Neuronal stem cell (in vitro differentiated cells): Measurements from ENCODE around the gene MRPS2.

ENCODE experiments used
- DNase-seq: peaks from one replicate; pipeline ENCODE4 v3.0.0-alpha.2; 2013; ENCODE audit warnings: low spot score
- H2AFZ ChIP-seq: one replicate; pipeline ENCODE4 v1.6.1; 2013; ENCODE audit warnings: mild to moderate bottlenecking, low read length, inconsistent platforms
- H2AK5ac ChIP-seq: 2 replicates; pipeline ENCODE4 v1.6.1; 2013; ENCODE audit warnings: low read depth, mild to moderate bottlenecking, inconsistent platforms, low read length, moderate library complexity, mixed read lengths
- H2BK120ac ChIP-seq: 2 replicates; pipeline ENCODE4 v1.6.1; 2013; ENCODE audit warnings: low read depth, mild to moderate bottlenecking, inconsistent platforms, low read length, moderate library complexity, mixed read lengths
- H2BK12ac ChIP-seq: one replicate; pipeline ENCODE4 v1.6.1; 2013; ENCODE audit warnings: low read length, inconsistent platforms
- H2BK15ac ChIP-seq: 2 replicates; pipeline ENCODE4 v1.6.1; 2013; ENCODE audit warnings: mild to moderate bottlenecking, low read length, inconsistent platforms, mixed read lengths
- H2BK5ac ChIP-seq: one replicate; pipeline ENCODE4 v1.6.1; 2013; ENCODE audit warnings: inconsistent platforms, mild to moderate bottlenecking, low read length, moderate library complexity
- H3K14ac ChIP-seq: one replicate; pipeline ENCODE4 v1.6.1; 2013; ENCODE audit warnings: low read length, inconsistent platforms
- H3K18ac ChIP-seq: 2 replicates; pipeline ENCODE4 v1.6.1; 2013; ENCODE audit warnings: low read length, inconsistent platforms
- H3K23ac ChIP-seq: 2 replicates; pipeline ENCODE4 v1.6.1; 2013; ENCODE audit warnings: low read depth, mild to moderate bottlenecking, mixed read lengths, low read length, inconsistent platforms; ENCODE audit not compliant: poor library complexity
- H3K27ac ChIP-seq: replicated peaks from 3 replicates; pipeline ENCODE4 v1.5.1; 2013; ENCODE audit warnings: low read length, inconsistent platforms
- H3K27me3 ChIP-seq, 3 experiments: 2 replicates each; pipeline ENCODE4 v1.6.1; 2013; ENCODE audit warnings: low read length in 3 of 3, mild to moderate bottlenecking in 2 of 3, inconsistent platforms in 1 of 3, low read depth in 1 of 3, mixed read lengths in 1 of 3, moderate library complexity in 1 of 3; ENCODE audit not compliant: control insufficient read depth in 3 of 3, insufficient read depth in 3 of 3
- H3K36me3 ChIP-seq, 2 donors: replicated peaks in 1 of 2; 2 replicates each; pipeline ENCODE4 v1.6.1; 2013; ENCODE audit warnings: low read length in 2 of 2; ENCODE audit not compliant: control insufficient read depth in 2 of 2, insufficient read depth in 2 of 2
- H3K4ac ChIP-seq: 2 replicates; pipeline ENCODE4 v1.6.1; 2013; ENCODE audit warnings: inconsistent platforms, mild to moderate bottlenecking, low read length, moderate library complexity
- H3K4me1 ChIP-seq, 2 donors: 1 replicate in 1 of 2; 2 replicates in 1 of 2; pipeline ENCODE4 v1.6.1; 2013; ENCODE audit warnings: low read length in 2 of 2, low read depth in 1 of 2; ENCODE audit not compliant: control insufficient read depth in 2 of 2, insufficient read depth in 1 of 2
- H3K4me2 ChIP-seq: one replicate; pipeline ENCODE4 v1.6.1; 2013; ENCODE audit warnings: mild to moderate bottlenecking, low read length, inconsistent platforms; ENCODE audit not compliant: insufficient read depth, poor library complexity, severe bottlenecking
- H3K4me3 ChIP-seq, 2 donors: 2 replicates each; pipeline ENCODE4 v1.5.1; 2013; ENCODE audit warnings: low read length in 2 of 2, mild to moderate bottlenecking in 2 of 2, inconsistent platforms in 1 of 2, moderate library complexity in 1 of 2
- H3K79me1 ChIP-seq: one replicate; pipeline ENCODE4 v1.6.1; 2013; ENCODE audit warnings: low read depth, mild to moderate bottlenecking, inconsistent platforms, low read length, moderate library complexity
- H3K9ac ChIP-seq: one replicate; pipeline ENCODE4 v1.6.1; 2013; ENCODE audit warnings: mild to moderate bottlenecking, low read depth, low read length, inconsistent platforms; ENCODE audit not compliant: poor library complexity
- H3K9me3 ChIP-seq, 2 donors: replicated peaks in 1 of 2; 2 replicates each; pipeline versions ENCODE3 to v1.6.1; 2013; ENCODE audit warnings: low read length in 2 of 2, mild to moderate bottlenecking in 2 of 2, inconsistent platforms in 1 of 2, low read depth in 1 of 2, mixed read lengths in 1 of 2, moderate library complexity in 1 of 2; ENCODE audit not compliant: control insufficient read depth in 2 of 2, insufficient read depth in 1 of 2
- H4K8ac ChIP-seq: one replicate; pipeline ENCODE4 v1.6.1; 2013; ENCODE audit warnings: low read depth, mild to moderate bottlenecking, inconsistent platforms, low read length, moderate library complexity
- H4K91ac ChIP-seq: one replicate; pipeline ENCODE4 v1.6.1; 2013; ENCODE audit warnings: low read length, low read depth, mild to moderate bottlenecking, inconsistent platforms; ENCODE audit not compliant: poor library complexity
- WGBS, 2 donors: extraction: QIAGEN DNeasy Blood & Tissue Kit; methylation state at CpG; one replicate each; pipeline ENCODE4 v1.1.7; 2013; ENCODE audit warnings: missing lambda C conversion rate in 2 of 2, mixed read lengths in 1 of 2; ENCODE audit not compliant: insufficient read length in 2 of 2, insufficient replicate concordance in 1 of 2; ENCODE audit errors: extremely low coverage in 2 of 2; 5-methylcytosine and 5-hydroxymethylcytosine counted together

MRPS2 gene

DNA sequence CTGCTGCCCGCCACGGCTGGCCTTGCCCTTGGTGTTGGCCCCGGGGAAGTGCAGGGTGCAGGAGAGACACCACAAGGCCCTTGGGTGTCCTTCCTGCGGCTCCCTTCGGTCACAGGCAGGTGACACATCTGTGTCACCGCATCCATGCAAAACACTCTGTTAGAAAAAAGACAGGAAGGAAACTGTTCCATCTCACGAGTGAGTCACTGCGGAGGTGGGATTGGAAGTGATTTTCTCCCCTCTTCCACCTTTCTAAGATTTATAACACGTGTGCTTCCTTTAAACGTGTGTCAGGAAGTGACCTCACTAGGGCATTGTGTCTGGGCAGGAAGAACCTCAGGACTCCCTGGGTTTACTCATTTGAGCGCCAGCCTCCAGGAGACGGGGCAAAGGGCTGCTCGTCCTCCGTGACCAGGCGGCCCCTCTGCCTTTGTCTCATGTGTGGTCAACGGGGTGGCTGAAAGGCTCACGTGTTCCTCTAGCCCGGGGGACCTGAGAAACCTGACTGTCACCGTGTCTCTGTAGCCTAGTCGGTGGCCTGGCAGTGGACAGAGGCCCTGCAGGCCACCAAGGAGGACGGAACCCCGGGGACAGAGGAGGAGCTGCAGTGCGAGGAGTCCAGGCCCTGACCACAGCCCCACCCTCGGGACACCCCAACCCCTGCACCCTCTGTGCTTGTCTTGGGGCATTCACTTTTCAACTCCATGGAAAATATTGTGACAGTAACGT, 15.8 kb downstream of the MRPS2 start:
- H4K8ac ChIP-seq, result no peak overlapping the region
- peak overlapping the region; percentile 82 for H2AFZ ChIP-seq
- peaks cover 0 to 3% of the 10 kb centered on the region in 2 donors for H3K4me1 ChIP-seq
- no peak overlapping the region for H2AK5ac ChIP-seq
- no peak overlapping the region for H3K4me3 ChIP-seq
- H4K91ac ChIP-seq, result no peak overlapping the region
- H3K14ac ChIP-seq, result no peak overlapping the region
- H3K79me1 ChIP-seq, result no peaks in the 10 kb centered on the region
- DNase-seq, result no peak
- no peak overlapping the region for H3K9ac ChIP-seq
- H3K27ac ChIP-seq, result no peak overlapping the region
- H2BK12ac ChIP-seq, result no peak overlapping the region
- H3K27me3 ChIP-seq, result no peaks in the 10 kb centered on the region
- no CpG with 5 or more reads among the region's 25 CpGs for WGBS, 2 donors
- H3K36me3 ChIP-seq, result no peaks in the 10 kb centered on the region
- no peak overlapping the region for H2BK15ac ChIP-seq
- H3K18ac ChIP-seq, result peak overlapping the region; percentile 89
- H3K23ac ChIP-seq, result no peak overlapping the region
- H2BK120ac ChIP-seq, result no peak overlapping the region
- no peak overlapping the region for H3K4me2 ChIP-seq
- H2BK5ac ChIP-seq, result no peak overlapping the region
- H3K4ac ChIP-seq, result no peak overlapping the region
- H3K9me3 ChIP-seq, result no peaks in the 10 kb centered on the region

DNA sequence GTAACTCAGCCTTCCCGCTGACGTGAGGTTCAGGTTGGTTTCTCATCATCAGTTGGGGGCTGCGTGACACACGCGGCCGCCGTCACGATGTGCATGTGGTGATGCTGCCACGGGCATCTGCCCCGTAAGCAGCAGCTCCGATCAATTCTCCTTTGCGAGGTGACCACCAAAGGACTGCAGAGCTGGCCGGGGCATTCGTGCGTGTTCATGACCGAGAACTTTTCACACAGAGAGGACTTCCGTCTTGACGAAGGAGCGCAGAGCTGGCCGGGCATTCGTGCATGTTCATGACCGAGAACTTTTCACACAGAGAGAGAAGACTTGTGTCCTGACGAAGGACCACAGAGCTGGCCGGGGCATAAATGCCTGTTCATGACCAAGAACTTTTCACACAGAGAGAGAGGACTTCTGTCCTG, 16.9 kb downstream of the MRPS2 start:
- Histone ChIP-seq H3K23ac (no peak overlapping the region), H3K4me1 (peaks cover 0 to 3% of the 10 kb centered on the region in 2 donors), H2BK5ac (no peak overlapping the region), H3K18ac (no peak overlapping the region), H3K27me3 (peaks cover 0 to 1% (median 0%) of the 10 kb centered on the region in 3 experiments), H2BK120ac (no peak overlapping the region), H4K91ac (no peak overlapping the region), H3K79me1 (no peaks in the 10 kb centered on the region), H3K9me3 (no peaks in the 10 kb centered on the region), H3K14ac (peak overlapping the region; percentile 82), H2AFZ (no peak overlapping the region), H3K4me2 (no peak overlapping the region), H3K36me3 (no peaks in the 10 kb centered on the region), H4K8ac (no peak overlapping the region), H2BK12ac (no peak overlapping the region), H3K9ac (no peak overlapping the region), H3K27ac (no peak overlapping the region), H2AK5ac (no peak overlapping the region), H3K4me3 (no peak overlapping the region), H3K4ac (no peak overlapping the region), H2BK15ac (no peak overlapping the region)
- no peak for DNase-seq
- WGBS, 2 donors, result no CpG with 5 or more reads among the region's 24 CpGs

DNA sequence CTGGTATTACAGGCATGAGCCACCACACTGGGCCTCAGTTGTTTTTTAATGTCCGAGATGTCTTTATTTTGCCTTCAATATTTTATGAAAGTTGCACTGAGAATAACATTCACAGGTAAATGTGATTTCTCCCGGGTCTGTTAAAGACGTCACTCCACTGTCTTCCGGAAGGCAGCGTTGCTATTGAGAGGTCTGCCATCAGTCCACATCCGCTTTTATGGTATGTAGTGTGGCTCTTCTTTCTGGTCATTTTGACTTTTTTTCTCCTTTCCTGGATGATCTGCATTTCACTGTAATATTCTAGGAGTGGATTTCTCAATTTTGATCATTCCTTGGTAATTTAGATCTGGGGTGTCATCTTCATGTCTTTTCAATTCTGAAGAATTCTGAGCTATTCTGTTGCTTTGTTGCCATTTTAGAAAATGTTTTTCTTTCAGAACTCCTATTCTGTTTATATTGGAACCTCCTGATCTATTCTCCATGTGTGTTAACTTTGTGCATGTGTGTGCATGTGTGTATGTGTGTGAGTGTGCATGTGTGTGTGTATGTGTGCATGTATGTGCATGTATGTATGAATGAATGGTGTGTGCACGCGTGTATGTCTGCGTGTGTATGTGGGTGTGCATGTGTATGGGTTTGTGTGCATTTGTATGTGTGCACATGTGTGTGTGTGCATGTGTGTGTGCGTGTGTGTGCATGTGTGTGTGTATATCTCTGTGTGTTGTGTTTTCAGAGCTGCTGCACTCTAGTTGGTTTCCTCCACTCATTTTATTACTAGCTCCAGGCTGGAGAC, 18.9 kb downstream of the MRPS2 start:
- DNase-seq, result no peak
- no peak overlapping the region for H2AK5ac ChIP-seq
- no peak overlapping the region for H2BK15ac ChIP-seq
- no CpG with 5 or more reads among the region's 10 CpGs for WGBS, 2 donors
- H3K4me1 ChIP-seq, result peaks cover 0 to 2% of the 10 kb centered on the region in 2 donors
- no peaks in the 10 kb centered on the region for H3K9me3 ChIP-seq
- no peak overlapping the region for H3K23ac ChIP-seq
- no peak overlapping the region for H4K91ac ChIP-seq
- no peak overlapping the region for H2BK120ac ChIP-seq
- no peak overlapping the region for H2BK5ac ChIP-seq
- H3K27ac ChIP-seq, result no peak overlapping the region
- H3K4ac ChIP-seq, result no peak overlapping the region
- H3K4me3 ChIP-seq, result peak overlapping the region in 1 of 2 donors; percentile 49
- H3K14ac ChIP-seq, result no peak overlapping the region
- no peaks in the 10 kb centered on the region for H3K36me3 ChIP-seq
- H2AFZ ChIP-seq, result no peak overlapping the region
- H3K4me2 ChIP-seq, result no peak overlapping the region
- no peak overlapping the region for H3K9ac ChIP-seq
- no peaks in the 10 kb centered on the region for H3K79me1 ChIP-seq
- H3K27me3 ChIP-seq, result peaks cover 0 to 3% (median 0%) of the 10 kb centered on the region in 3 experiments
- no peak overlapping the region for H3K18ac ChIP-seq
- H4K8ac ChIP-seq, result no peak overlapping the region
- H2BK12ac ChIP-seq, result no peak overlapping the region

DNA sequence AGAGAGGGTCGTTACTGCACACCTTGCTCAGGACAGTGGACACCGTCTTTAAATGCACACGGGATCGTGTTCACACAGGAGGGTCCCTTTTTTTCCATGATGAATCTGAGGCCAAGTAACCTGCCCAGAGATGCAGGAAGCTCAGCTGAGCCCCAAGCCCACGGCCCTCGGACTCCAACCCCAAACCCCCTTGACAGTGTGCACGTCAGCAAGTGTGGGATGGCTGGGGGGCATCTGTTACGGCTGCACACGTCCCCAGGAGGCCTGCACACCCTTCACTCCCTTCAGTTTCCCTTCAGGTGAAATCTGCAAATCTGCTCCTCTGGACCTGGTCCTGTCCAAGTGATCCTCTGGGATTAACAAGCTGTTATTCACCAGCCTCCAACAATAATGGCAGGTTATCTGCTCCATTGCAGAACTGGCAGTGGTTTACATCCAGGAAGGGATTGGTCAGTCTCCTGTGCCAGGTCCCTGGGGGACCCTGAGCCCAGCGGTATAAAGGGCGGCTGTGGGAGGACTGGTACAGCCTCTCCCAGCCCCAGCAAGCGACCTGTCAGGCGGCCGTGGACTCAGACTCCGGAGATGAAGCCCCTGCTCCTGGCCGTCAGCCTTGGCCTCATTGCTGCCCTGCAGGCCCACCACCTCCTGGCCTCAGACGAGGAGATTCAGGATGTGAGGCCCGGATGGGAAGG, 20.6 kb downstream of the MRPS2 start, which contains the start of gene LCN1:
LCN1 (plus strand) TSS at position 525 of the 692 bp plus-strand sequence; CDS start at position 583, 58 bp downstream.
- Histone ChIP-seq H3K14ac (no peak within 1 kb of the TSS), H3K4me2 (no peak within 1 kb of the TSS), H2AK5ac (peak within 1 kb of the TSS; percentile 56), H3K27me3 (peaks cover 0 to 3% (median 0%) of the 10 kb centered on the region in 3 experiments), H3K36me3 (no peaks in the 10 kb centered on the region), H4K91ac (no peak within 1 kb of the TSS), H3K4ac (peak within 1 kb of the TSS; percentile 53), H2BK120ac (no peak within 1 kb of the TSS), H3K18ac (peak within 1 kb of the TSS; percentile 52), H3K9me3 (no peaks in the 10 kb centered on the region), H3K4me3 (no peak within 1 kb of the TSS), H2BK5ac (no peak within 1 kb of the TSS), H2BK12ac (no peak within 1 kb of the TSS), H2AFZ (no peak within 1 kb of the TSS), H3K23ac (no peak within 1 kb of the TSS), H3K79me1 (no peaks in the 10 kb centered on the region), H4K8ac (no peak within 1 kb of the TSS), H3K27ac (no peak within 1 kb of the TSS), H3K4me1 (peaks cover 0 to 2% of the 10 kb centered on the region in 2 donors), H2BK15ac (no peak within 1 kb of the TSS), H3K9ac (no peak within 1 kb of the TSS)
- no peak for DNase-seq
- WGBS, 2 donors, result no CpG with 5 or more reads among the region's 18 CpGs
